GM12872 (cell line): Measurements from ENCODE around the gene PRELID2.

Source experiments
- TF ChIP-seq, protein P1 (sequence below): IDR thresholded peaks from 3 replicates; pipeline ENCODE4 v1.5.1; 2011; ENCODE audit warnings: low read depth, mild to moderate bottlenecking, low read length, moderate library complexity; ENCODE audit not compliant: insufficient read depth

PRELID2 gene

DNA sequence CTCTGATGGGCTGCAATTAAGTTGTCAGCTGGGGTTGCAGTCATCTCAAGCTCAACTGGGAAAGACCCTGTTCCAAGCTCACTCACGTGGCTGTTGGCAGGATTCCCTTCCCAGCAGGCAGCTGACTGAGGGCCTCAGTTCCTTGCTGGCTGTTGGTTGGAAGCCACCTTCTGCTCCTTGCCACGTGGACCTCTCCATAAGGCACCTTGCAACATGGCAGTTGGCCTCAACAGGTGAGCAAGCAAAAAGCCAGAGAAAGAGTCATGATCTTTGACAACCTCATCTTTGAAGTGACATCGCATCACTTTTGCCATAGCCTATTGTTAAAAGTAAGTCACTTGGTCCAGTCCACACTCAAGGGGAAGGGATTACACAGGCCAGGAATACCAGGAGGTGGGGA lies 17.8 kb upstream of the PRELID2 start:
- TF ChIP-seq, protein P1, sequence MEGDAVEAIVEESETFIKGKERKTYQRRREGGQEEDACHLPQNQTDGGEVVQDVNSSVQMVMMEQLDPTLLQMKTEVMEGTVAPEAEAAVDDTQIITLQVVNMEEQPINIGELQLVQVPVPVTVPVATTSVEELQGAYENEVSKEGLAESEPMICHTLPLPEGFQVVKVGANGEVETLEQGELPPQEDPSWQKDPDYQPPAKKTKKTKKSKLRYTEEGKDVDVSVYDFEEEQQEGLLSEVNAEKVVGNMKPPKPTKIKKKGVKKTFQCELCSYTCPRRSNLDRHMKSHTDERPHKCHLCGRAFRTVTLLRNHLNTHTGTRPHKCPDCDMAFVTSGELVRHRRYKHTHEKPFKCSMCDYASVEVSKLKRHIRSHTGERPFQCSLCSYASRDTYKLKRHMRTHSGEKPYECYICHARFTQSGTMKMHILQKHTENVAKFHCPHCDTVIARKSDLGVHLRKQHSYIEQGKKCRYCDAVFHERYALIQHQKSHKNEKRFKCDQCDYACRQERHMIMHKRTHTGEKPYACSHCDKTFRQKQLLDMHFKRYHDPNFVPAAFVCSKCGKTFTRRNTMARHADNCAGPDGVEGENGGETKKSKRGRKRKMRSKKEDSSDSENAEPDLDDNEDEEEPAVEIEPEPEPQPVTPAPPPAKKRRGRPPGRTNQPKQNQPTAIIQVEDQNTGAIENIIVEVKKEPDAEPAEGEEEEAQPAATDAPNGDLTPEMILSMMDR = no peak

DNA sequence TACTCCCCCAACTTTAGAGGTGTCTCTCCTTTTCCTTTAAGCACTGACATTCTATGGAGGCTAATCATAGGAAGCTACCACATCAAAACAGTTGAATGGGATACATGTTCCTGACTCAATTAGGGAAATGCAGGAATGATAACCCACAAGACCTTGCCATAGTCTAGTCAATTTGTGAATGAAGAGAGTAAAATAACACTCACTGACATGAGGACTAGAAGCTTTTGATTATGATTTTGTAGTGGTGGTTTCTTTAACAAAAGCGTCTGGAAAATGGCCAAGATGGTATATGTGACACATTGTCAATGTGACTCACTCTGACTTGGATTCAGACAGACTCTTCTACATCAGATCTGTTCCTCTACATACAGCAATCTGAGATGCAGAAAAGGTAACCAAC lies 13.7 kb upstream of the PRELID2 start:
- TF ChIP-seq, protein P1 = no peak

DNA sequence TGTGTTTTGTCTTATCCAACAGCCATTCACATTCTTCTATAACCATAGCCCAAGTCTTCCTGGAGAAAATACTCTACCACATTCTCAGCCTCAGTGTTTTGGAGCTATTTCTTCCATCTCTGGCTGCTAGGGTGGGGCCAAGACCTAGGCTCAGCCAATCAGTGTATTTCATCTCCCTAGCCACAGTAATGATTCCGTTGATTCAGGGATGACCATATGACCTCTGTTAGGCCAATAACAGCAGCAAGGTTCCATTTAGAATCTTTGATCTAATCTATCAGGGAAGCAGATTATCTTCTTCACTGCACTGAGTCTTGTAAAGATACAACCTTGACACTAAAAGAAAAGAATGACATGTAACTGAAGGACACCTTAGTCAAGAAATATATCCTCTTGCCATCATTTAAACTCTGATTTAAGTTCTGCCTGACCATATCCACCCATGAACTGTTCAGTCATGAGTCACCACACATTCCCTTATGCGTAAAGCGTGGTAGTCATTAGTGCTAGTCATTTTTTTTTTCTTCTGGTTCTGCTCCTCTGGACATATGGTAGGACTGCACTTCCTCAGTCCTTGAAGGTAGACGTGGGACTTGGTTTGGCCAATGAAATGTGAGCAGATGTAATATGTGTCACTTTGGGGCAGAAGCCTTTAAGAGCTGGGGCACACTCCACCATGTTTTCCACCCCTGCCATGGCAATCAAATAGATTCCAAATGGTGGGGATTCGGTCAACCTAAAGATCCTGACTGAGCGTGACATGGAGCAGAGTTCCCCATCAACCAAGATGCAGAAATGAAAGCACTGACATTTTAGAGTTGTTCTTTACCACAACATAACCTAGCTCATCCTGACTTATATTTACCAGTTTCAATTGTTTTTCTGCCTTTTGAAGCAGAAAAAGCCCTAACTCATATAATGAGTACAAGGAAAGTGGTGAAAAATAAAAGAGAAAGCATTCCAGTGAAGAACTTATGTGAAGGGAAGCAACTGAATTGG lies 12.7 kb upstream of the PRELID2 start:
- TF ChIP-seq, protein P1 = no peak

DNA sequence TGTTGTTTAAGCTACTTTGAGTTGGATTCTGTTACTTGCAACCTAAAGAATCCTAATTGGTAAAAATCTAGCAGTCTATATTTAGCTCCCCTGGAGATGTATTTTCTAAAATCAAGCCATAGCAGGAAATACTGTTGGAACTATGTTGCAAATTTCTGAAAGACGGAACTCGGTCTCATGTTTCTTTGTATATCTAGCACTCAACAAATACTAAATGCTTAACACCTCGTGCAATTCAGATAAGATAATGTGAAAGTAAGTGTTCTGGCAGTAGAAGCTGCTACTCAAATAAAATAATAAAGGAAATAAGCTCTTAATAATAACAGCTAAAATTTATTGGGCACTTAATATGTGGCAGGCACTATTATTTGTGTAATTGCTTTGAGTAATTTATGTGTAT lies 10.9 kb upstream of the PRELID2 start:
- TF ChIP-seq, protein P1 = no peak

DNA sequence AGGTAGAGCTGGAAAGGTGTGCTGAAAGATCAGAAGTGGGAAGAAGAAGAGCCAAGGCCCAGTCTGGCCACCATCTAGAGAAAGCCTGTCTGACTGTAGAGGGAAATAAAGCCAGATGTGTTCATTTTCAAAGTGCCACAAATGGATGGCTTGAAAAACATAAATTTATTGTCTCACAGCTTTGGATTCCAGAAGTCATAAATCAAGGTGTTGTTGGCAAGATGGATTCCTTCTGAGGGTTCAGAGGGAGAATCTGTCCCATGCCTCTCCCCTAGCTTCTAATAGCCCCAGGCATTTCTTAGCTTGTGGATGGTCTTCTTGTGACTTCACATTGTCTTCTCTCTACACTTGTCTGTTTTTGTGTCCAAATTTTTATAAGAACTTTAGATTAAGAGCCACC lies 6.2 kb upstream of the PRELID2 start:
- TF ChIP-seq, protein P1 = no peak

DNA sequence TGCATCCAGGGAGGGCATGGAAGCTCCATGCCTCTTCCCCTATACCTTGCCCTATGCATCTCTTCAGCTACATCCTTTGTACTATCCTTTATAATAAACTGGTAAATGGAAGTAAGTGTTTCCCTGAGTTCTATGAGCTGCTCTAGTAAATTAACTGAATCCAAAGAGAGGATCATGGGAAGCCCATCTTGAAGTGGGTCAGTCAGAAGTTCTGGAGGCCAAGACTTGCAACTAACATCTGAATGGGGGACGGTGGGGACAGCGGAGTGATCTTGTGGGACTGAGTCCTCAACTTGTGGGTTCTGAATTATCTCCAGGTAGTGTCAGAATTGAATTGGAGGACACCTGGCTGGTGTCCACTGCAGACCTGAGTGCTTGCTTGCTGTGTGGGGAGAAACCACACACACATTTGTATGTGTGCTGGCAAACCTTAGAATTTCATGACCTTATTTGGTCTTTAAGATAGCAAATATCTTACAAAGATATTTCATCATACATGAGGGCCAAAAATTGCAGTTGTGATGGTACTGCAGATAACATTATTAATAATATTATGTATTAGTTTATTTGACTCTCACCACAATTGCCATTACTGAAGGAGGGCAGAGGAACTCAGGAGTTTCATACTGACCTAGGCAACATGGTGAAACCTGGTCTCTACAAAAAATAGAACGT lies 5.5 kb upstream of the PRELID2 start:
- TF ChIP-seq, protein P1 = no peak

DNA sequence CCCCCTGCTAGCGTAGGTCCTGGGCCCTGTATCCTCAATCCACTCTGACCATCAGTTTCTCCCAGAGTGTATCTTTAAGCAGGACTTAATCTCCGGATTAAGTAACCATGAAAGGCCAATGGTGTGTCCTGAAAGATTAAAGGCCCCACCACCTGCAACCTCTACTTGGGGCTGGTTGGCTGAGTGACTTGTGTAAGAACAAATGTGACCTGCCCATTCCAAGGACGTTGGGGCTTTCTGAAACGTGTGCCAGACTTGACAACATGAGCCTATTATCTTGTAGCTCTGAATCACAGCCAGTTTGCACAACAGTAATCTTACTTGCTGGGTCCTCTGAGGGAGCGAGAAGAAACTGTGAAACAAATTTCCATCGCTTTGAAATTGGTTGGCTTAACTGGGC lies 3.1 kb upstream of the PRELID2 start:
- TF ChIP-seq, protein P1 = no peak
